Caco-2 (cell line): ENCODE results near the gene SORCS2. TPM values are rescaled to one million over a fixed set of nuclear protein-coding genes. Genes with fewer than 3 reads are reported as not detected.

Source experiments
- BruUV-seq: library from RNA; stranded (reverse); fragments of 400-500 nt; replicated peaks from 2 replicates; lab custom pipeline; 2021; lab: Mats Ljungman, UMichigan
- CTCF ChIA-PET: fragments of 300-600 bp; sonication (Branson Sonifier 250); formaldehyde crosslinking; loops from one replicate; lab custom pipeline; 2022; ENCODE audit warnings: antibody characterized with exemption; lab: Charles Lee
- POLR2A ChIA-PET: fragments of 300-600 bp; sonication (Branson Sonifier 250); formaldehyde crosslinking; loops from one replicate; lab custom pipeline; 2022; ENCODE audit warnings: antibody characterized with exemption; lab: Charles Lee
- DNase-seq, 2 experiments: peaks; one replicate each; pipeline versions ENCODE4 v3.0.0 to v3.0.0-alpha.2; 2020 to 2022
- H3K27me3 ChIP-seq: replicated peaks from 2 replicates; pipeline ENCODE4 v1.6.0; 2011; ENCODE audit warnings: low read length; ENCODE audit not compliant: control insufficient read depth, insufficient read depth
- H3K36me3 ChIP-seq: 2 replicates; pipeline ENCODE4 v1.5.1; 2011; ENCODE audit warnings: low read length; ENCODE audit not compliant: control insufficient read depth, insufficient read depth
- H3K4me1 ChIP-seq: fragments of 250-450 bp; sonication (Bioruptor Pico); 2 replicates; pipeline ENCODE4 v1.5.1; 2020; ENCODE audit warnings: mild to moderate bottlenecking
- H3K4me3 ChIP-seq: 2 replicates; pipeline ENCODE4 v1.5.1; 2011; ENCODE audit warnings: low read depth, mild to moderate bottlenecking, control low read depth, low read length
- H3K9me3 ChIP-seq: fragments of 250-450 bp; sonication (Bioruptor Pico); 2 replicates; pipeline ENCODE4 v1.5.1; 2020; ENCODE audit warnings: mild to moderate bottlenecking, moderate library complexity
- H3K27ac Mint-ChIP-seq: one replicate; pipeline ENCODE4 v1.8.0; 2022; ENCODE audit warnings: mixed read lengths; ENCODE audit not compliant: unreplicated experiment
- H3K27me3 Mint-ChIP-seq: one replicate; pipeline ENCODE4 v1.8.0; 2022; ENCODE audit warnings: mixed read lengths; ENCODE audit not compliant: insufficient read depth, unreplicated experiment
- H3K36me3 Mint-ChIP-seq: one replicate; pipeline ENCODE4 v1.8.0; 2022; ENCODE audit warnings: mild to moderate bottlenecking, mixed read lengths; ENCODE audit not compliant: insufficient read depth, unreplicated experiment
- H3K4me1 Mint-ChIP-seq: one replicate; pipeline ENCODE4 v1.8.0; 2022; ENCODE audit warnings: low read depth, mixed read lengths; ENCODE audit not compliant: unreplicated experiment
- H3K4me3 Mint-ChIP-seq: one replicate; pipeline ENCODE4 v1.8.0; 2022; ENCODE audit warnings: mild to moderate bottlenecking, moderate library complexity, mixed read lengths; ENCODE audit not compliant: unreplicated experiment
- H3K9me3 Mint-ChIP-seq: one replicate; pipeline ENCODE4 v1.8.0; 2022; ENCODE audit warnings: mixed read lengths; ENCODE audit not compliant: unreplicated experiment
- CTCF ChIP-seq, 2 experiments: fragments of 200-600 bp in 1 of 2; IDR thresholded peaks; 1 replicate in 1 of 2; 2 replicates in 1 of 2; pipeline versions ENCODE4 v1.5.1 to v1.8.0; 2011 to 2022; ENCODE audit warnings: antibody characterized with exemption in 1 of 2, control low read depth in 1 of 2, inconsistent platforms in 1 of 2, low read depth in 1 of 2, low read length in 1 of 2, mild to moderate bottlenecking in 1 of 2, moderate library complexity in 1 of 2; ENCODE audit not compliant: insufficient read depth in 1 of 2, severe bottlenecking in 1 of 2, unreplicated experiment in 1 of 2
- intact Hi-C: fragments of 100-400 bp; cut with micrococcal nuclease; formaldehyde crosslinking; loops from one replicate; pipeline ENCODE4 v1.10.0; 2022; ENCODE audit not compliant: unreplicated experiment
- total RNA-seq: library from RNA; stranded (reverse); gene quantifications from 2 replicates; pipeline ENCODE4 v1.2.3, GENCODE V29; 2022

SORCS2 gene
- total RNA-seq, 1 experiment from 2014 or later, result 1.6 TPM

GRCh38 chr4:7786517-7786916 lies 594.2 kb downstream of the SORCS2 start:
- Histone ChIP-seq H3K9me3 (no peaks in the 10 kb centered on the region), H3K36me3 (no peaks in the 10 kb centered on the region), H3K4me3 (no peak overlapping the region), H3K27me3 (no peaks in the 10 kb centered on the region), H3K4me1 (no peaks in the 10 kb centered on the region)
- Mint-ChIP-seq H3K4me1 (no peaks in the 10 kb centered on the region), H3K27me3 (no peaks in the 10 kb centered on the region), H3K27ac (no peak overlapping the region), H3K4me3 (no peak overlapping the region), H3K9me3 (no peaks in the 10 kb centered on the region), H3K36me3 (peaks cover 26% of the 10 kb centered on the region)
- TF ChIP-seq CTCF (IDR thresholded peaks at IDR 0.05; ENCODE audit: insufficient read depth in 1 of 2, low read depth in 1 of 2, low read length in 1 of 2, severe bottlenecking in 1 of 2, unreplicated experiment in 1 of 2), result no peak
- intact Hi-C loops, result no loop called here
- DNase-seq, result no peak
- ChIA-PET POLR2A (no interaction called here), CTCF (no interaction called here)
- no TSS peak for BruUV-seq

GRCh38 chr4:7787067-7787466 lies 594.7 kb downstream of the SORCS2 start:
- no peak for TF ChIP-seq CTCF (IDR thresholded peaks at IDR 0.05; ENCODE audit: insufficient read depth in 1 of 2, low read depth in 1 of 2, low read length in 1 of 2, severe bottlenecking in 1 of 2, unreplicated experiment in 1 of 2)
- H3K27me3 Mint-ChIP-seq, result no peaks in the 10 kb centered on the region
- no peak overlapping the region for H3K27ac Mint-ChIP-seq
- no peak overlapping the region for H3K4me3 Mint-ChIP-seq
- H3K4me1 Mint-ChIP-seq, result no peaks in the 10 kb centered on the region
- no peaks in the 10 kb centered on the region for H3K36me3 ChIP-seq
- CTCF ChIA-PET, result no interaction called here
- no peak for DNase-seq
- POLR2A ChIA-PET, result no interaction called here
- intact Hi-C loops, result no loop called here
- H3K27me3 ChIP-seq, result no peaks in the 10 kb centered on the region
- H3K4me3 ChIP-seq, result no peak overlapping the region
- H3K36me3 Mint-ChIP-seq, result peaks cover 26% of the 10 kb centered on the region
- no peaks in the 10 kb centered on the region for H3K9me3 Mint-ChIP-seq
- no TSS peak for BruUV-seq
- H3K9me3 ChIP-seq, result no peaks in the 10 kb centered on the region
- no peaks in the 10 kb centered on the region for H3K4me1 ChIP-seq

- H3K4me3 Mint-ChIP-seq, result no peak overlapping the region
- Histone ChIP-seq H3K4me3 (no peak overlapping the region), H3K27me3 (no peaks in the 10 kb centered on the region), H3K36me3 (no peaks in the 10 kb centered on the region), H3K4me1 (no peaks in the 10 kb centered on the region), H3K9me3 (no peaks in the 10 kb centered on the region)
- no peak for TF ChIP-seq CTCF (IDR thresholded peaks at IDR 0.05; ENCODE audit: insufficient read depth in 1 of 2, low read depth in 1 of 2, low read length in 1 of 2, severe bottlenecking in 1 of 2, unreplicated experiment in 1 of 2)
- H3K27me3 Mint-ChIP-seq, result no peaks in the 10 kb centered on the region
- intact Hi-C loops, result no loop called here
- no peaks in the 10 kb centered on the region for H3K4me1 Mint-ChIP-seq
- peaks cover 27% of the 10 kb centered on the region for H3K36me3 Mint-ChIP-seq
- DNase-seq, result no peak
- ChIA-PET POLR2A (no interaction called here), CTCF (no interaction called here)
- no peaks in the 10 kb centered on the region for H3K9me3 Mint-ChIP-seq
- no TSS peak for BruUV-seq
- H3K27ac Mint-ChIP-seq, result no peak overlapping the region
Observed at GRCh38 chr4:7787681-7788141, 595.4 kb downstream of the SORCS2 start.
